C1 segment of cervical spinal cord (tissue), 14 donors: ENCODE results near the gene SLC7A11.

Source experiments
- DNase-seq, 14 donors: peaks; one replicate each; lab custom pipeline; 2025; lab: John Stamatoyannopoulos, UW

Gene SLC7A11

GRCh38 chr4:138164208-138164607 lies 77.9 kb downstream of the SLC7A11 start:
- DNase-seq, result no peak

- DNase-seq, result no peak
Measured at GRCh38 chr4:138163171-138163570, 79.0 kb downstream of the SLC7A11 start.

- no peak for DNase-seq
Measured at GRCh38 chr4:138162259-138162658, 79.9 kb downstream of the SLC7A11 start.

- DNase-seq, result no peak
Measured at GRCh38 chr4:138161351-138161750, 80.8 kb downstream of the SLC7A11 start.

- no peak for DNase-seq
Measured at GRCh38 chr4:138158746-138159297, 83.3 kb downstream of the SLC7A11 start.

- no peak for DNase-seq
Measured at GRCh38 chr4:138140879-138141278, 101.3 kb downstream of the SLC7A11 start.

- no peak for DNase-seq
Measured at GRCh38 chr4:138138774-138139173, 103.4 kb downstream of the SLC7A11 start.

- no peak for DNase-seq
Measured at GRCh38 chr4:138135610-138136009, 106.5 kb downstream of the SLC7A11 start.

- no peak for DNase-seq
Measured at GRCh38 chr4:138118270-138118669, 123.9 kb downstream of the SLC7A11 start.

GRCh38 chr4:138115053-138115452 lies 127.1 kb downstream of the SLC7A11 start:
- DNase-seq, result no peak

GRCh38 chr4:138114434-138114833 lies 127.7 kb downstream of the SLC7A11 start:
- no peak for DNase-seq
